Stimulated activated CD8-positive, alpha-beta memory T cell treated with anti-CD3 and anti-CD28 coated beads, Interleukin-12 subunit alpha, Interleukin-12 subunit beta, amount 100 ng/mL, for 24 hours (primary cell): Measurements from ENCODE around the gene NOC2L.

Experiments used
- DNase-seq: peaks from one replicate; pipeline ENCODE4 v3.0.0-alpha.2; 2020; ENCODE audit errors: extremely low read depth

NOC2L gene

GRCh38 chr1:929712-930632 is 29.1 kb downstream of the NOC2L start:
- DNase-seq, result no peak

GRCh38 chr1:928825-929661 is 30.0 kb downstream of the NOC2L start:
- no peak for DNase-seq

GRCh38 chr1:927748-928147 is 31.3 kb downstream of the NOC2L start:
- no peak for DNase-seq

GRCh38 chr1:927234-927633 is 31.8 kb downstream of the NOC2L start:
- DNase-seq, result no peak

- DNase-seq, result no peak
Measured at GRCh38 chr1:925561-926421, 33.3 kb downstream of the NOC2L start.

GRCh38 chr1:924656-925560 is 34.1 kb downstream of the NOC2L start:
- no peak for DNase-seq

- DNase-seq, result no peak
Measured at GRCh38 chr1:923991-924655, 34.9 kb downstream of the NOC2L start.

GRCh38 chr1:923131-923990 is 35.7 kb downstream of the NOC2L start, which contains the start of gene SAMD11:
TSS of gene SAMD11 (plus strand) at chr1:923923. CDS start at chr1:924432, 509 bp downstream.
- no peak for DNase-seq

GRCh38 chr1:921011-921837 is 37.8 kb downstream of the NOC2L start:
- DNase-seq, result no peak

GRCh38 chr1:920521-920920 is 38.5 kb downstream of the NOC2L start:
- DNase-seq, result no peak

GRCh38 chr1:920010-920409 is 39.0 kb downstream of the NOC2L start:
- DNase-seq, result no peak

GRCh38 chr1:919271-919872 is 39.7 kb downstream of the NOC2L start:
- no peak for DNase-seq

GRCh38 chr1:918843-919242 is 40.2 kb downstream of the NOC2L start:
- DNase-seq, result no peak

- DNase-seq, result no peak
Measured at GRCh38 chr1:918353-918752, 40.7 kb downstream of the NOC2L start.

GRCh38 chr1:917466-918091 is 41.5 kb downstream of the NOC2L start:
- DNase-seq, result no peak

- no peak for DNase-seq
Measured at GRCh38 chr1:917076-917459, 42.0 kb downstream of the NOC2L start.
